SU-DHL-6 (cell line): ENCODE data around the gene HSPA9.

ENCODE experiments used
- H2AFZ ChIP-seq: fragments of 200-600 bp; sonication (generic); 2 replicates; pipeline ENCODE4 v1.6.1; 2014; ENCODE audit warnings: low read depth, mild to moderate bottlenecking, moderate library complexity, mixed read lengths, antibody characterized with exemption, low read length; ENCODE audit not compliant: severe bottlenecking
- H3F3A ChIP-seq: fragments of 200-600 bp; shearing (Covaris generic); 2 replicates; pipeline ENCODE4 v1.6.0; 2016; ENCODE audit warnings: antibody characterized with exemption, mild to moderate bottlenecking; ENCODE audit not compliant: insufficient read depth
- H3K27ac ChIP-seq: fragments of 200-600 bp; sonication (generic); 2 replicates; pipeline ENCODE4 v1.5.1; 2016; ENCODE audit warnings: low read depth, mild to moderate bottlenecking, low read length, moderate library complexity, mixed read lengths
- H3K27me3 ChIP-seq: fragments of 200-600 bp; sonication (generic), shearing (Covaris generic); 2 replicates; pipeline ENCODE4 v1.6.0; 2014; ENCODE audit warnings: mild to moderate bottlenecking, low read length
- H3K36me3 ChIP-seq: fragments of 200-600 bp; sonication (generic); 2 replicates; pipeline ENCODE4 v1.6.1; 2014; ENCODE audit warnings: mild to moderate bottlenecking, low read length, mixed read lengths
- H3K4me2 ChIP-seq: fragments of 300-600, 200-600 bp; shearing (Covaris generic), sonication (generic); 2 replicates; pipeline ENCODE4 v1.6.0; 2014; ENCODE audit warnings: low read length, low read depth, mild to moderate bottlenecking; ENCODE audit not compliant: poor library complexity, severe bottlenecking
- H3K4me3 ChIP-seq: fragments of 200-600 bp; sonication (generic); 2 replicates; pipeline ENCODE4 v1.5.1; 2014; ENCODE audit warnings: antibody characterized with exemption, low read length, mild to moderate bottlenecking, mixed read lengths; ENCODE audit not compliant: insufficient read depth, poor library complexity, severe bottlenecking
- H3K79me2 ChIP-seq: fragments of 200-600 bp; sonication (generic); 2 replicates; pipeline ENCODE4 v1.6.1; 2014; ENCODE audit warnings: mild to moderate bottlenecking, low read length, moderate library complexity; ENCODE audit not compliant: insufficient read depth
- H3K9ac ChIP-seq: fragments of 200-600 bp; sonication (generic); 2 replicates; pipeline ENCODE4 v1.7.0; 2014; ENCODE audit warnings: mild to moderate bottlenecking, low read length
- H3K9me2 ChIP-seq: fragments of 200-600 bp; sonication (generic); replicated peaks from 2 replicates; pipeline ENCODE4 v1.6.1; 2014; ENCODE audit warnings: low read length; ENCODE audit not compliant: insufficient read depth
- H3K9me3 ChIP-seq: fragments of 200-600 bp; sonication (generic); 2 replicates; pipeline ENCODE4 v1.6.1; 2014; ENCODE audit warnings: low read length, mixed read lengths; ENCODE audit not compliant: insufficient read depth
- H4K20me1 ChIP-seq: fragments of 200-600 bp; sonication (generic); 2 replicates; pipeline ENCODE4 v1.6.1; 2014; ENCODE audit warnings: low read depth, mild to moderate bottlenecking, antibody characterized with exemption, low read length, moderate library complexity, mixed read lengths
- EZH2phosphoT487 ChIP-seq: fragments of 200-600 bp; sonication (generic), shearing (Covaris generic); conservative IDR thresholded peaks from 2 replicates; pipeline ENCODE4 v1.6.1; 2018; ENCODE audit warnings: mild to moderate bottlenecking, antibody characterized with exemption, low read length, moderate library complexity, mixed read lengths
- TF ChIP-seq, protein P1 (sequence below): fragments of 200-600 bp; sonication (generic); IDR thresholded peaks from one replicate; pipeline ENCODE4 v1.5.1; 2017; ENCODE audit warnings: antibody characterized with exemption, mild to moderate bottlenecking, low read length, moderate library complexity; ENCODE audit not compliant: insufficient read depth, poor library complexity, severe bottlenecking

HSPA9 gene

DNA sequence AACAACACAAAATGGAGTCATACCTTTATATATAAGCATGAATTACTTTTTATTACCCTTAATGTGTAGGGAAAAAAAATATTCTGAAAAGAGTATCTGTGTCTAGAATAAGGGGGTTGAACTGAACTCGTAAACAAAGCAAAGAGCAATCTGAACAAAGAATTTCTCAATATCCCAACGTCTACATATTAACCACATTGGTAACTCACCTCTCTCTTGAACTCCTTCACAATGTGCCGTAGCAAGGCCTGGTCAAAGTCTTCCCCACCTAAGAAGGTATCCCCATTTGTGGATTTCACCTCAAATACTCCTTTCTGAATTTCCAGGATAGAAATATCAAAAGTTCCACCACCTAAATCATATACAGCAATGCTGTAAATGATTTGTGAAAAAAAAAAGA lies 8.4 kb downstream of the HSPA9 start:
- TF ChIP-seq, protein P1, sequence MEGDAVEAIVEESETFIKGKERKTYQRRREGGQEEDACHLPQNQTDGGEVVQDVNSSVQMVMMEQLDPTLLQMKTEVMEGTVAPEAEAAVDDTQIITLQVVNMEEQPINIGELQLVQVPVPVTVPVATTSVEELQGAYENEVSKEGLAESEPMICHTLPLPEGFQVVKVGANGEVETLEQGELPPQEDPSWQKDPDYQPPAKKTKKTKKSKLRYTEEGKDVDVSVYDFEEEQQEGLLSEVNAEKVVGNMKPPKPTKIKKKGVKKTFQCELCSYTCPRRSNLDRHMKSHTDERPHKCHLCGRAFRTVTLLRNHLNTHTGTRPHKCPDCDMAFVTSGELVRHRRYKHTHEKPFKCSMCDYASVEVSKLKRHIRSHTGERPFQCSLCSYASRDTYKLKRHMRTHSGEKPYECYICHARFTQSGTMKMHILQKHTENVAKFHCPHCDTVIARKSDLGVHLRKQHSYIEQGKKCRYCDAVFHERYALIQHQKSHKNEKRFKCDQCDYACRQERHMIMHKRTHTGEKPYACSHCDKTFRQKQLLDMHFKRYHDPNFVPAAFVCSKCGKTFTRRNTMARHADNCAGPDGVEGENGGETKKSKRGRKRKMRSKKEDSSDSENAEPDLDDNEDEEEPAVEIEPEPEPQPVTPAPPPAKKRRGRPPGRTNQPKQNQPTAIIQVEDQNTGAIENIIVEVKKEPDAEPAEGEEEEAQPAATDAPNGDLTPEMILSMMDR: no peak
- TF ChIP-seq EZH2phosphoT487: no peak
- H3K36me3 ChIP-seq: peaks cover 44% of the 10 kb centered on the region
- H3F3A ChIP-seq: no peaks in the 10 kb centered on the region
- peaks cover 15% of the 10 kb centered on the region; the same call in 1 of the 2 replicates for H4K20me1 ChIP-seq
- H3K4me2 ChIP-seq: no peak overlapping the region
- no peak overlapping the region for H3K27ac ChIP-seq
- no peaks in the 10 kb centered on the region for H3K9me3 ChIP-seq
- no peak overlapping the region for H3K9ac ChIP-seq
- H3K79me2 ChIP-seq: peaks cover 82% of the 10 kb centered on the region
- H3K4me3 ChIP-seq: no peak overlapping the region
- H2AFZ ChIP-seq: no peak overlapping the region
- no peaks in the 10 kb centered on the region for H3K27me3 ChIP-seq
- H3K9me2 ChIP-seq: no peaks in the 10 kb centered on the region

DNA sequence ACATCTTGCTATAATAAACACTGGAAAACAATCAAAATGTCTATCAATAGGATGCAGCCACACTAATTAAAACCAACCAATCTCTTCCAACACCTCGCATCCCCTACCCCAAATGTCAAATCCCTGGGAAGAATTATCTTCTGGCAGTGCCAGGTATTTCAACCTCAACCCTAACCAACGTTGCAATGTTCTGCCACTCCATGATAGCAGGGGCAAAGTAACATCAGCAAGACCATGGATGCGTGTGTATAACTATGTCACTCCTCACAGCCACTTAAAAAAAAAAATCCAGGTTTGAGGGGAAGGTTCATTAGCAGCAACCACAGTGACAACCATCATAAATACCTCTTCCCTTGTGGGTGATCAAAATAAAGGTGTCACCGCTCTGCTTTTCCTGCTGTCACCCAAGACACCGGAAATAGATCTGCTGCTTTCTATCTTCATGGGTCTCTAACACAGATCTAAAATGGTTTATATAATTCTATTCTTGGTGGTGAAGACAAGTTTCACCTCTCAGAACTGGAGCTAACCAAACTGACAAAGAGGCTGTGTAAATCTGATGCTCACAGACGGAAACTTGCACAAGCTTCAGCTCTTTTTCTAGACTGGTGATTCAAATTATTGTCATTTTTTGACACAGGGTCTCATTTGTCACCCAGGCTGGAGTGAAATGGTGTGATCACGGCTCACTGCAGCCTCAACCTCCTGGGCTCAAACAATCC lies 9.9 kb downstream of the HSPA9 start:
- Histone ChIP-seq H3K79me2 (peaks cover 74% of the 10 kb centered on the region), H3K36me3 (peaks cover 53% of the 10 kb centered on the region), H2AFZ (no peak overlapping the region), H3F3A (no peaks in the 10 kb centered on the region), H3K9me2 (no peaks in the 10 kb centered on the region), H3K27me3 (no peaks in the 10 kb centered on the region), H3K27ac (no peak overlapping the region), H3K9ac (no peak overlapping the region), H3K4me2 (no peak overlapping the region), H4K20me1 (peaks cover 15% of the 10 kb centered on the region; the same call in 1 of the 2 replicates), H3K9me3 (no peaks in the 10 kb centered on the region), H3K4me3 (no peak overlapping the region)
- TF ChIP-seq EZH2phosphoT487: no peak
- TF ChIP-seq, protein P1: no peak

DNA sequence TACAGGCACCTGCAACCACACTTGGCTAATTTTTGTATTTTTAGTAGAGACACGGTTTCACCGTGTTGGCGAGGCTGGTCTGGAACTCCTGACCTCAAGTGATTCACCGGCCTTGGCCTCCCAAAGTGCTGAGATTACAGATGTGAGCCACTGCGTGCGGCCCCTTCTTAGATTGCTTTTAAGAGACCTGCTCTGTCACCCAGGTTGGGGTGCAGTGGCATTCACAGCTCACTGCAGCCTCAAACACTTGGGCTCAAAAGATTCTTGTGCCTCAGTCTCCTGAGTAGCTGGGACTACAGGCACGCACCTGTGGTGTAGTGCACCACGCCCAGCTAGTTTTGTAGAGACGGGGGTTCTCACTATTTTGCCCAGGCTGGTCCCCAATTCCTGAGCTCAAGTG lies 11.0 kb downstream of the HSPA9 start:
- Histone ChIP-seq H3K4me2 (no peak overlapping the region), H3K4me3 (no peak overlapping the region), H3K9me2 (no peaks in the 10 kb centered on the region), H3K9me3 (no peaks in the 10 kb centered on the region), H2AFZ (no peak overlapping the region), H3K36me3 (peaks cover 62% of the 10 kb centered on the region), H3K79me2 (peaks cover 67% of the 10 kb centered on the region), H3K9ac (no peak overlapping the region), H3K27ac (no peak overlapping the region), H3K27me3 (no peaks in the 10 kb centered on the region), H3F3A (no peaks in the 10 kb centered on the region), H4K20me1 (peaks cover 19% of the 10 kb centered on the region; the same call in 1 of the 2 replicates)
- TF ChIP-seq, protein P1: no peak
- no peak for TF ChIP-seq EZH2phosphoT487
